HCT116 (cell line): ENCODE measurements around the gene SPIB. TPM values are rescaled to one million over a fixed set of nuclear protein-coding genes. Genes with fewer than 3 reads are reported as not detected.

ENCODE experiments used
- ATAC-seq: fragments of 200-7000 bp; cut with Tn5 transposase; 2 replicates; pipeline ENCODE4 v1.9.1; 2020; ENCODE audit warnings: mild to moderate bottlenecking, moderate library complexity
- BruUV-seq: library from RNA; stranded (reverse); fragments of 400-500 nt; replicated peaks from 2 replicates; lab custom pipeline; 2021; lab: Mats Ljungman, UMichigan
- CTCF ChIA-PET: fragments of 300-600 bp; sonication (Branson Sonifier 250); formaldehyde crosslinking; loops from one replicate; lab custom pipeline; 2021; ENCODE audit warnings: antibody characterized with exemption; lab: Charles Lee
- POLR2A ChIA-PET: fragments of 300-600, 350-600 bp; sonication (Branson Sonifier 250); formaldehyde crosslinking; loops from one replicate; lab custom pipeline; 2021; ENCODE audit warnings: antibody characterized with exemption; lab: Charles Lee
- RAD21 ChIA-PET, 2 experiments: fragments of 300-600 bp; sonication (Branson Sonifier 250); formaldehyde crosslinking; loops; one replicate each; lab custom pipeline; 2023; ENCODE audit warnings: low total read pairs in 2 of 2; ENCODE audit not compliant: uncharacterized antibody in 2 of 2, unreplicated experiment in 2 of 2, low non-redundant PET in 1 of 2; lab: Charles Lee
- DNase-seq: peaks from one replicate; pipeline ENCODE4 v3.0.0-alpha.2; 2010; ENCODE audit warnings: low read depth, low spot score
- H2AFZ ChIP-seq: fragments of 200-600 bp; shearing (Covaris generic), sonication (generic); 2 replicates; pipeline ENCODE4 v1.6.1; 2017; ENCODE audit warnings: low read depth, mixed run types, mixed read lengths, antibody characterized with exemption, low read length; ENCODE audit not compliant: poor library complexity, severe bottlenecking
- H3K27ac ChIP-seq: 2 replicates; pipeline ENCODE4 v1.5.1; 2012; ENCODE audit warnings: low read depth, low read length
- H3K27me3 ChIP-seq: fragments of 200-600 bp; sonication (generic); 2 replicates; pipeline ENCODE4 v1.6.1; 2016; ENCODE audit warnings: mixed run types, low read length, mixed read lengths; ENCODE audit not compliant: insufficient read depth
- H3K36me3 ChIP-seq, 2 experiments: fragments of 200-500 bp in 1 of 2; fragments of 200-600 bp in 1 of 2; sonication (Bioruptor generic) in 1 of 2; sonication (generic) in 1 of 2; 2 replicates each; pipeline versions ENCODE4 v1.5.1 to v1.6.1; 2014 to 2016; ENCODE audit warnings: low read length in 2 of 2, inconsistent platforms in 1 of 2, mixed read lengths in 1 of 2, mixed run types in 1 of 2; ENCODE audit not compliant: insufficient read depth in 2 of 2, control insufficient read depth in 1 of 2
- H3K4me1 ChIP-seq, 2 experiments: fragments of 200-600 bp in 1 of 2; sonication (generic) in 1 of 2; 2 replicates each; pipeline versions ENCODE4 v1.5.1 to v1.6.1; 2012 to 2017; ENCODE audit warnings: low read length in 2 of 2, inconsistent platforms in 1 of 2, mild to moderate bottlenecking in 1 of 2, mixed read lengths in 1 of 2, mixed run types in 1 of 2, moderate library complexity in 1 of 2; ENCODE audit not compliant: insufficient read depth in 2 of 2, control insufficient read depth in 1 of 2
- H3K4me2 ChIP-seq: fragments of 200-600 bp; sonication (generic); 2 replicates; pipeline ENCODE4 v1.6.1; 2017; ENCODE audit warnings: mixed run types, low read length, mixed read lengths
- H3K4me3 ChIP-seq, 2 experiments: fragments of 200-600 bp in 1 of 2; sonication (generic) in 1 of 2; replicated peaks in 1 of 2; 2 replicates each; pipeline ENCODE4 v1.5.1; 2011 to 2016; ENCODE audit warnings: low read length in 2 of 2, control low read depth in 1 of 2, low read depth in 1 of 2, mild to moderate bottlenecking in 1 of 2, mixed read lengths in 1 of 2, mixed run types in 1 of 2
- H3K79me2 ChIP-seq: fragments of 200-600 bp; sonication (generic); 2 replicates; pipeline ENCODE4 v1.6.1; 2017; ENCODE audit warnings: mild to moderate bottlenecking, mixed run types, low read length, moderate library complexity, mixed read lengths; ENCODE audit not compliant: insufficient read depth
- H3K9ac ChIP-seq: fragments of 200-600 bp; sonication (generic); 2 replicates; pipeline ENCODE4 v1.6.1; 2016; ENCODE audit warnings: low read length, mixed read lengths
- H3K9me2 ChIP-seq: fragments of 200-600 bp; sonication (generic), shearing (Covaris generic); 2 replicates; pipeline ENCODE4 v1.6.1; 2017; ENCODE audit warnings: mixed run types, mild to moderate bottlenecking, moderate library complexity; ENCODE audit not compliant: insufficient read depth
- H3K9me3 ChIP-seq, 2 experiments: fragments of 200-500 bp in 1 of 2; fragments of 200-600 bp in 1 of 2; sonication (Bioruptor generic) in 1 of 2; sonication (generic) in 1 of 2; 2 replicates each; pipeline ENCODE4 v1.6.1; 2014 to 2017; ENCODE audit warnings: low read length in 2 of 2, mixed read lengths in 2 of 2, inconsistent platforms in 1 of 2, low read depth in 1 of 2, mild to moderate bottlenecking in 1 of 2, mixed run types in 1 of 2, moderate library complexity in 1 of 2; ENCODE audit not compliant: control insufficient read depth in 1 of 2, insufficient read depth in 1 of 2
- H4K20me1 ChIP-seq: fragments of 200-600 bp; sonication (generic), shearing (Covaris generic); 2 replicates; pipeline ENCODE4 v1.6.1; 2017; ENCODE audit warnings: mixed run types, mild to moderate bottlenecking, moderate library complexity; ENCODE audit not compliant: insufficient read depth
- RAD21 ChIP-seq: IDR thresholded peaks from 2 replicates; pipeline ENCODE4 v1.6.1; 2012; ENCODE audit warnings: low read depth, mild to moderate bottlenecking
- SIN3A ChIP-seq: IDR thresholded peaks from 2 replicates; pipeline ENCODE4 v1.6.1; 2012; ENCODE audit warnings: low read depth
- YY1 ChIP-seq: IDR thresholded peaks from 2 replicates; pipeline ENCODE4 v1.6.1; 2011; ENCODE audit warnings: low read length, low read depth, moderate library complexity, mild to moderate bottlenecking; ENCODE audit not compliant: insufficient replicate concordance; ENCODE audit errors: extremely low read depth
- ZFX ChIP-seq: fragments of 450-650 bp; IDR thresholded peaks from 2 replicates; pipeline ENCODE4 v1.6.1; 2017
- intact Hi-C: fragments of 100-400 bp; cut with micrococcal nuclease; formaldehyde crosslinking; loops from 2 replicates; pipeline ENCODE4 v1.10.0; 2022
- total RNA-seq: library from RNA; stranded (reverse); gene quantifications from one replicate; pipeline ENCODE4 v1.2.1, GENCODE V29; 2021; ENCODE audit not compliant: unreplicated experiment
- TF ChIP-seq, protein P1 (sequence below): IDR thresholded peaks from 2 replicates; pipeline ENCODE4 v1.6.1; 2012; ENCODE audit warnings: low read depth
- TF ChIP-seq, protein P2 (sequence below): IDR thresholded peaks from 2 replicates; pipeline ENCODE4 v1.6.1; 2012

Gene SPIB
- total RNA-seq, 1 experiment from 2014 or later: 0.96 TPM

DNA sequence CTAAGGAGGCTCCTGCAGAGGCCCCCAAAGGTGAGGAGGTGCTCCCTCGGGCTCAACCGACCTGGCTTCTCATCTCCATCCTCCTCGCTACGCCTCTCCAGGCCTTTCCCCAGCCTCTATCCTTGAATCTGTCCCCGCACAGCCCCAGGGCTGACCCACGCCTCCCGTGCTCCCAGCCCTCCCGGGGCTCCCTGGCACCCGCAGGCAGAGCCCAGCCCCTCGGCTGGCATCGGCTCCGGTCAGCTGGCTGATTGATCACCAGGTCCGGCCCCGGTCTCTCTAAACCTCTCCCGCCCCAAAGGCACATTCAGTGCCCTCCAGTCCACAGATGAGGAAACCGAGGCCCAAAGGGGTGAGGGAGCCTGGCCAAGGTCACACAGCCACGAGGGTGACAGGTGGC is 16.5 kb downstream of the SPIB start (continued):
- TF ChIP-seq, protein P1, sequence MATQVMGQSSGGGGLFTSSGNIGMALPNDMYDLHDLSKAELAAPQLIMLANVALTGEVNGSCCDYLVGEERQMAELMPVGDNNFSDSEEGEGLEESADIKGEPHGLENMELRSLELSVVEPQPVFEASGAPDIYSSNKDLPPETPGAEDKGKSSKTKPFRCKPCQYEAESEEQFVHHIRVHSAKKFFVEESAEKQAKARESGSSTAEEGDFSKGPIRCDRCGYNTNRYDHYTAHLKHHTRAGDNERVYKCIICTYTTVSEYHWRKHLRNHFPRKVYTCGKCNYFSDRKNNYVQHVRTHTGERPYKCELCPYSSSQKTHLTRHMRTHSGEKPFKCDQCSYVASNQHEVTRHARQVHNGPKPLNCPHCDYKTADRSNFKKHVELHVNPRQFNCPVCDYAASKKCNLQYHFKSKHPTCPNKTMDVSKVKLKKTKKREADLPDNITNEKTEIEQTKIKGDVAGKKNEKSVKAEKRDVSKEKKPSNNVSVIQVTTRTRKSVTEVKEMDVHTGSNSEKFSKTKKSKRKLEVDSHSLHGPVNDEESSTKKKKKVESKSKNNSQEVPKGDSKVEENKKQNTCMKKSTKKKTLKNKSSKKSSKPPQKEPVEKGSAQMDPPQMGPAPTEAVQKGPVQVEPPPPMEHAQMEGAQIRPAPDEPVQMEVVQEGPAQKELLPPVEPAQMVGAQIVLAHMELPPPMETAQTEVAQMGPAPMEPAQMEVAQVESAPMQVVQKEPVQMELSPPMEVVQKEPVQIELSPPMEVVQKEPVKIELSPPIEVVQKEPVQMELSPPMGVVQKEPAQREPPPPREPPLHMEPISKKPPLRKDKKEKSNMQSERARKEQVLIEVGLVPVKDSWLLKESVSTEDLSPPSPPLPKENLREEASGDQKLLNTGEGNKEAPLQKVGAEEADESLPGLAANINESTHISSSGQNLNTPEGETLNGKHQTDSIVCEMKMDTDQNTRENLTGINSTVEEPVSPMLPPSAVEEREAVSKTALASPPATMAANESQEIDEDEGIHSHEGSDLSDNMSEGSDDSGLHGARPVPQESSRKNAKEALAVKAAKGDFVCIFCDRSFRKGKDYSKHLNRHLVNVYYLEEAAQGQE: no peak
- TF ChIP-seq YY1 (no peak), ZFX (no peak)

DNA sequence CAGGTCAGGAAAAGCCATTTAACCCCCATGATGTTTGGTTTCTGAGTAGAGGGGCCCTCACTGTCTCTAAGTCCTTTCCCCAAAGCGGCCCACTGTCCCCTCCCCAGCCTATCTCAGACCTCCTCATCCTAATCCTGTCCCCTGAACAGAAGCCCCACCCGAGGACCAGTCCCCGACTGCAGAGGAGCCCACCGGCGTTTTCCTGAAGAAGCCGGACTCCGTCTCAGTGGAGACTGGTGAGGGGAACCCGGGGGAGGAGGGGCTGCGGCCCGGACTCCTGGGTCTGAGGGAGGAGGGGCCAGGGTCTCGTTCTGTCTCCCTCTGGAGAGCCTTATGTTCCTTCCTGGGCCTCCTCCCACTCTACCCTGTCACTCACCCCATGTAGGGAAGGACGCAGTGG is 16.9 kb downstream of the SPIB start:
- POLR2A ChIA-PET: no interaction called here
- CTCF ChIA-PET: no interaction called here
- H3K27ac ChIP-seq: no peak overlapping the region
- no peaks in the 10 kb centered on the region for H3K9me3 ChIP-seq
- TF ChIP-seq, protein P2, sequence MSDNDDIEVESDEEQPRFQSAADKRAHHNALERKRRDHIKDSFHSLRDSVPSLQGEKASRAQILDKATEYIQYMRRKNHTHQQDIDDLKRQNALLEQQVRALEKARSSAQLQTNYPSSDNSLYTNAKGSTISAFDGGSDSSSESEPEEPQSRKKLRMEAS: no peak
- no peak for TF ChIP-seq SIN3A
- TF ChIP-seq RAD21: no peak
- H3K9ac ChIP-seq: no peak overlapping the region
- no peaks in the 10 kb centered on the region for H4K20me1 ChIP-seq
- intact Hi-C loops: no loop called here
- BruUV-seq: no TSS peak
- H3K4me2 ChIP-seq: no peak overlapping the region
- H3K4me1 ChIP-seq: peaks cover 6 to 21% of the 10 kb centered on the region in 2 experiments
- no peak overlapping the region for H2AFZ ChIP-seq
- no peaks in the 10 kb centered on the region for H3K9me2 ChIP-seq
- RAD21 ChIA-PET: no interaction called here
- ATAC-seq (no peak), DNase-seq (no peak)
- no peaks in the 10 kb centered on the region for H3K27me3 ChIP-seq
- H3K36me3 ChIP-seq: no peaks in the 10 kb centered on the region
- no peak overlapping the region for H3K4me3 ChIP-seq
- no peaks in the 10 kb centered on the region for H3K79me2 ChIP-seq
